Endothelial cell (in vitro differentiated cells): Measurements from ENCODE around the gene BCAP31. TPM values are rescaled to one million over a fixed set of nuclear protein-coding genes. Genes with fewer than 3 reads are reported as not detected.

ENCODE experiments used
- DNase-seq: peaks from one replicate; pipeline ENCODE4 v3.0.0; 2021; ENCODE audit warnings: low spot score
- H3K27ac Mint-ChIP-seq: one replicate; pipeline ENCODE4 v1.8.0; 2021; ENCODE audit warnings: mixed read lengths, inconsistent platforms; ENCODE audit not compliant: unreplicated experiment
- H3K27me3 Mint-ChIP-seq: one replicate; pipeline ENCODE4 v1.8.0; 2021; ENCODE audit warnings: mild to moderate bottlenecking, moderate library complexity, mixed read lengths, inconsistent platforms; ENCODE audit not compliant: unreplicated experiment
- H3K36me3 Mint-ChIP-seq: one replicate; pipeline ENCODE4 v1.8.0; 2021; ENCODE audit warnings: mild to moderate bottlenecking, low read depth, mixed read lengths, inconsistent platforms; ENCODE audit not compliant: unreplicated experiment
- H3K4me1 Mint-ChIP-seq: one replicate; pipeline ENCODE4 v1.8.0; 2021; ENCODE audit warnings: mild to moderate bottlenecking, mixed read lengths, inconsistent platforms; ENCODE audit not compliant: unreplicated experiment
- H3K4me3 Mint-ChIP-seq: one replicate; pipeline ENCODE4 v1.8.0; 2021; ENCODE audit warnings: mild to moderate bottlenecking, mixed read lengths, inconsistent platforms; ENCODE audit not compliant: unreplicated experiment
- H3K9me3 Mint-ChIP-seq: one replicate; pipeline ENCODE4 v1.8.0; 2021; ENCODE audit warnings: mixed read lengths, inconsistent platforms; ENCODE audit not compliant: unreplicated experiment
- total RNA-seq: library from RNA; stranded (reverse); fragmentation: NEBNext Ultra II Directional; extraction: Animal tissue kit (Norgen Biotek cat#: 25700); gene quantifications from one replicate; pipeline ENCODE4 v1.2.1, GENCODE V29; 2021; ENCODE audit not compliant: unreplicated experiment
- TF ChIP-seq, protein P1 (sequence below): fragments of 200-600 bp; sonication (generic); IDR thresholded peaks from one replicate; pipeline ENCODE4 v1.5.0; 2021; ENCODE audit warnings: antibody characterized with exemption; ENCODE audit not compliant: unreplicated experiment

Gene BCAP31
- total RNA-seq, 1 donor from 2014 or later: 282 TPM

DNA sequence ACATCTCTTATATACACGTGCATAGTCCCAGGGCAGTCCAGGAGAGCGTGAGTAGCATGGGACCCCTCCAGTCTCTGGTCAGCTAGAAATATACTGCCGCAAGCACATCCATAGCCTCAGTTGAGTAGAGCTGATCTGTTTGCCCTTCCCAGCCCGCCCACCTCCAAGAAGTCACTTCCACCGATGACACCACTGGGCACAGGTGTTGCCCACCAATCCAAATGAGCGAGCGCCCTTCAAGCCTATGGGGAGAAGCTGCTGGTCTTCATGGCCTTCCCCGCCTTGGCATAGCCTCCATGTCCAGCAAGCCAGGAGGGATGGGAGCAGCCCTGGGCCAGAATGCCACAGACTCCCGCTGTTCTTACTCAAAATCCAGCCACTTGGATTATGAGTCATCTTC is 67.0 kb downstream of the BCAP31 start:
- H3K27ac Mint-ChIP-seq: no peak overlapping the region
- H3K4me1 Mint-ChIP-seq: peaks cover 4% of the 10 kb centered on the region
- H3K27me3 Mint-ChIP-seq: peaks cover 1% of the 10 kb centered on the region
- TF ChIP-seq, protein P1, sequence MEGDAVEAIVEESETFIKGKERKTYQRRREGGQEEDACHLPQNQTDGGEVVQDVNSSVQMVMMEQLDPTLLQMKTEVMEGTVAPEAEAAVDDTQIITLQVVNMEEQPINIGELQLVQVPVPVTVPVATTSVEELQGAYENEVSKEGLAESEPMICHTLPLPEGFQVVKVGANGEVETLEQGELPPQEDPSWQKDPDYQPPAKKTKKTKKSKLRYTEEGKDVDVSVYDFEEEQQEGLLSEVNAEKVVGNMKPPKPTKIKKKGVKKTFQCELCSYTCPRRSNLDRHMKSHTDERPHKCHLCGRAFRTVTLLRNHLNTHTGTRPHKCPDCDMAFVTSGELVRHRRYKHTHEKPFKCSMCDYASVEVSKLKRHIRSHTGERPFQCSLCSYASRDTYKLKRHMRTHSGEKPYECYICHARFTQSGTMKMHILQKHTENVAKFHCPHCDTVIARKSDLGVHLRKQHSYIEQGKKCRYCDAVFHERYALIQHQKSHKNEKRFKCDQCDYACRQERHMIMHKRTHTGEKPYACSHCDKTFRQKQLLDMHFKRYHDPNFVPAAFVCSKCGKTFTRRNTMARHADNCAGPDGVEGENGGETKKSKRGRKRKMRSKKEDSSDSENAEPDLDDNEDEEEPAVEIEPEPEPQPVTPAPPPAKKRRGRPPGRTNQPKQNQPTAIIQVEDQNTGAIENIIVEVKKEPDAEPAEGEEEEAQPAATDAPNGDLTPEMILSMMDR: no peak
- DNase-seq: no peak
- H3K9me3 Mint-ChIP-seq: no peaks in the 10 kb centered on the region
- H3K4me3 Mint-ChIP-seq: no peak overlapping the region
- H3K36me3 Mint-ChIP-seq: no peaks in the 10 kb centered on the region

- Mint-ChIP-seq H3K4me1 (no peaks in the 10 kb centered on the region), H3K36me3 (no peaks in the 10 kb centered on the region), H3K4me3 (no peak overlapping the region), H3K9me3 (no peaks in the 10 kb centered on the region), H3K27me3 (peaks cover 1% of the 10 kb centered on the region), H3K27ac (no peak overlapping the region)
- TF ChIP-seq, protein P1: no peak
- no peak for DNase-seq
Observed at GRCh38 chrX:153653556-153653955, 70.6 kb downstream of the BCAP31 start.

DNA sequence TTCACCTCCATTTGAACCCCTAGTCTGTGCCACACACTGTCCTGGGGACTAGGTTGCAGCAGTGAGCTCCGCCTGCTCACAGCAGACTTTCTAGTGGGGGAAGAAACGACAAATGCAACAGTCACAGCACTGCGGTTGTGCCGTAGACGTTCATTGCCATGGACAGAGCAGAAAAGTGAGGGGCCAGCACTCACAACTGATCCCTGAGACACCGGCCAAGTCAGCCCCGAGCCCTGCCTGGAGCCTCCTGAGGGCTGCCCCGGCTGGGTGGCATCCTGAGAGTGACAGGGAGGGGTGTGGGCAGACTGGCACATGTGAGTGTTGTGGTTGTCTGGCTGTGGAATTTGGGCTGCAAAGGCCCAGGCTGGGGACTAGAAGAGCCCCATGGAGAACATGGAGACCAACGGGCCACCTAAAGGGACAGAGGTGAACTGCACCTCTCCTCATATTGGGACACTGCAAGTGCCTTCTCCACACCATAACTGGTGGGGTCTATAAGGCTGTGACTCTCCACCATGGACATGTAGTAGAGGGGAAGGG is 72.6 kb downstream of the BCAP31 start:
- H3K4me3 Mint-ChIP-seq: no peak overlapping the region
- no peaks in the 10 kb centered on the region for H3K9me3 Mint-ChIP-seq
- TF ChIP-seq, protein P1: peak; percentile 31
- H3K27ac Mint-ChIP-seq: no peak overlapping the region
- H3K36me3 Mint-ChIP-seq: no peaks in the 10 kb centered on the region
- peaks cover 2% of the 10 kb centered on the region for H3K27me3 Mint-ChIP-seq
- DNase-seq: no peak
- H3K4me1 Mint-ChIP-seq: no peaks in the 10 kb centered on the region

DNA sequence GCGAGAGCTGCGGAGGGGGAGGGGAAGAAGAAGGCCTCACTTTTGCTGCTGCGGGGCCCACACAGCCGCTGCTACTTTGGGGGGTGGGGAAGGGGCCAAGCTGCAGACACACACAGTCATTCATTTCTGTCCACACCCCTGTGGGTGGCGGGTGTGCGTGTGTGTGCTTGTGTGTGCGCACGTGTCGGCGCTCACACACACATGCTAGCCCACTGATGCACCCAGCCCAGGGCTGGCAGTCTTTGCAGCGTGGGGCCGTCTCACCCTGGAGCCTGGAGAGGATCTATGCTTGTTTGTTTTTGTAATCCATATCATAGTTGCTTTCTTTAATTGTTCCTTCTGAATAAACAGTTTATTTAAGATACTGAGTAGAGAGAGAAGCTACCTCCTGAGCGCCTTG is 73.2 kb downstream of the BCAP31 start:
- TF ChIP-seq, protein P1: no peak

More for the DNA sequence above, 73.2 kb downstream of the BCAP31 start:
- no peak overlapping the region for H3K4me3 Mint-ChIP-seq
- H3K36me3 Mint-ChIP-seq: no peaks in the 10 kb centered on the region
- H3K9me3 Mint-ChIP-seq: no peaks in the 10 kb centered on the region
- no peak overlapping the region for H3K27ac Mint-ChIP-seq
- DNase-seq: no peak
- H3K4me1 Mint-ChIP-seq: no peaks in the 10 kb centered on the region
- peaks cover 6% of the 10 kb centered on the region for H3K27me3 Mint-ChIP-seq

Other genes starting within 250 kb of the BCAP31 start
- gene BGN, start 229.4 kb downstream of the BCAP31 start, total RNA-seq: 393 TPM
- 0.10 TPM for gene ATP2B3, start 206.7 kb downstream of the BCAP31 start, total RNA-seq
- gene CCNQ, start 125.2 kb downstream of the BCAP31 start, total RNA-seq: 15.3 TPM
- gene DUSP9, start 77.2 kb downstream of the BCAP31 start, total RNA-seq: not detected
- gene PNCK, start 50.6 kb downstream of the BCAP31 start, total RNA-seq: 0.41 TPM
- gene SLC6A8, start 36.5 kb downstream of the BCAP31 start, total RNA-seq: 7.9 TPM
- 19.5 TPM for gene ABCD1, start 469 bp upstream of the BCAP31 start, total RNA-seq
- gene PLXNB3, start 39.9 kb upstream of the BCAP31 start, total RNA-seq: 11.2 TPM
- gene SRPK3, start 56.7 kb upstream of the BCAP31 start, total RNA-seq: 0.18 TPM
- 43.3 TPM for gene IDH3G, start 70.0 kb upstream of the BCAP31 start, total RNA-seq
- 243 TPM for gene SSR4, start 70.3 kb upstream of the BCAP31 start, total RNA-seq
- gene PDZD4, start 106.2 kb upstream of the BCAP31 start, total RNA-seq: 2.6 TPM
- 0.31 TPM for gene L1CAM, start 161.8 kb upstream of the BCAP31 start, total RNA-seq
- 0.77 TPM for gene AVPR2, start 180.3 kb upstream of the BCAP31 start, total RNA-seq
- gene ARHGAP4, start 201.9 kb upstream of the BCAP31 start, total RNA-seq: 72.2 TPM
- gene NAA10, start 210.7 kb upstream of the BCAP31 start, total RNA-seq: 85.5 TPM
- gene RENBP, start 220.3 kb upstream of the BCAP31 start, total RNA-seq: 19.3 TPM
- 74.6 TPM for gene HCFC1, start 247.4 kb upstream of the BCAP31 start, total RNA-seq
- 12.0 TPM for gene TMEM187, start 248.4 kb upstream of the BCAP31 start, total RNA-seq